HL-60/S4 treated with phorbol 12-myristate 13-acetate at 8.2 ng/mL for 4 days and 3 days (cell line): Measurements from ENCODE around the gene ARIH2.

Experiments
- in situ Hi-C: fragments of 300-500 bp; cut with MboI; formaldehyde crosslinking; loops from 2 replicates; pipeline ENCODE4 v1.15.0; 2022; ENCODE audit warnings: low sequenced_read_pairs

Gene ARIH2

GRCh38 chr3:48928679-48929078 lies 10.0 kb downstream of the ARIH2 start:
- in situ Hi-C loops: no loop called here

DNA sequence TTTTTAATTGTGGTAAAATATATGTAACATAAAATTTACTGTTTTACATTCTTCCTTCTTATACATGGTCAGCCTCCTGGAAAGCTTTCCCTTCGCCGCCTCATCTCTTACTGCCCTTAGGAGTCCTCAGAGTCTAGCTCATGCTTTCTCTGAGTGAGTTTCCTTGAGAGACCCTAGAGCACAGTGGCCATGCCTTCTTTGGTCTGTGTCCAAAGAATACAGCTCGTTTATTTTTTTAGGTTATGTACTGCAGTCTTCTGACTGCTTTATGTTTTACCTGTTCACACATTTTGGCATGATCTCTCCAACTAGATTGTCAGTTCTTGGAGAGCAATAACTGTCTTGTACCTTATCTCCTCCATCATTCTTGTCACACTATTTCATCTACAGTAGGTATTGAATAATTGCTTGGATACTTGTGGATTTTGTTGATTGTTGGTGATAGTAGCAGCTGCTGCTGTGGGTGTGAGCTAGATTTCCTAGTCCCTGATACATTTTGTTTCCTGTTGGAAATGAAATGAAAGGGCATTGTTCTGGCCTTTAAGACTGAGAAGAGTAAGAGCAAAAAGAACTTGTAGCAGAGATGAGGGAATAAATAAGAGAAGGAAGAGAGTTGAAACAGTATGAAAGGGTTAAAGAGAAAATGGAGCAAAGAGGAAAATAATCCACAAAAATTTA lies 10.9 kb downstream of the ARIH2 start:
- in situ Hi-C loops: no loop called here

GRCh38 chr3:48930590-48930989 lies 11.9 kb downstream of the ARIH2 start:
- in situ Hi-C loops: no loop called here

- in situ Hi-C loops: no loop called here
Observed at GRCh38 chr3:48931944-48932580, 13.4 kb downstream of the ARIH2 start.

DNA sequence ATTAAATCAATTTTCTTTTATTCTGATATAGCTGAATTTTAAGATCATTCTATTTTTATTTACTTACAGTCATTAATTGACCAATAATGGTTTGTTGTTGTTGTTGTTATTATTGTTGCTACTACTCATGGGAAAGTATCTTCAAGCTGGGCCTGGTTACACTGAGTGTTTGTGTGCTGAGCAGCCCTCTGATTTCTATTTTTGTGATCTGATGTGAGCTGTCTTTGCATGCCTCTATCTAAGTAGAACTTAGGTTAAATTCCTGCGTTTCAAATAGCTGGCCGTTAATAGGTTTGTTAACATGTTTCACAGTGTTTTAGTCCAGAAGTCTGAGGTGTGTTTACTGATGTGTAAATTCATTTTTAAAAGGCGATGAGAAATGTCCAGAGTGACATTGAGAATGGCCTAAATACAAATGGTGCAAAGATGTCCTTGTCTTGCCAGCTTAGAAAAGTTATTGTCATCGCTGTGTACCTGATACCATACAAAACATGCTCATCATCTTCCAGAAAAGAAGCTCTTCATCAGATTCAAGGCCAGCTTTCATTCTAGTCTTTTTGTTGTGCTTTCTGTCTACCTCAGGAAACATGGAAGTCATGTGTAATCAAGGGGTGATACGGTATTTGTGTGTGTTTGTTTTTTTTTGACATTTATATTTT lies 15.8 kb downstream of the ARIH2 start:
- in situ Hi-C loops: no loop called here

DNA sequence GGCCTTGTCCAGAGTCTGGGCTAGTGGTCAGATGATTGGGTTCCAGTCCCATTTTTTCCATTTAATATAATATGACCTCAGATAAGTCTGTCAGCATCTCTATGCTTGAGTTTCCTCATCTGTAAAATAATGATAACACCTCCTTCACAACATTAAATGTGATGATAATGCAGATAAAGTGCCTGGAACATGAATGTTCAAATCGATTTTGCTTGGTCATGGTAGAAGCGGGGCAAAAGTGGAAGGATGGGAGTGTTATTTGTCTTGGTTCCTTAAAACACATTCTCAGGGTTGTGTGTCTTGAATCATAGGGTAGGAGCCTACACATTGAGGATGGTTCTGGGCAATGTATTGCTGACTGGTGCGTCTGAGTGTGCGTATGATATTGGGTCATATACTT lies 16.9 kb downstream of the ARIH2 start:
- in situ Hi-C loops: no loop called here

- in situ Hi-C loops: no loop called here
Observed at GRCh38 chr3:48938156-48938555, 19.5 kb downstream of the ARIH2 start.

DNA sequence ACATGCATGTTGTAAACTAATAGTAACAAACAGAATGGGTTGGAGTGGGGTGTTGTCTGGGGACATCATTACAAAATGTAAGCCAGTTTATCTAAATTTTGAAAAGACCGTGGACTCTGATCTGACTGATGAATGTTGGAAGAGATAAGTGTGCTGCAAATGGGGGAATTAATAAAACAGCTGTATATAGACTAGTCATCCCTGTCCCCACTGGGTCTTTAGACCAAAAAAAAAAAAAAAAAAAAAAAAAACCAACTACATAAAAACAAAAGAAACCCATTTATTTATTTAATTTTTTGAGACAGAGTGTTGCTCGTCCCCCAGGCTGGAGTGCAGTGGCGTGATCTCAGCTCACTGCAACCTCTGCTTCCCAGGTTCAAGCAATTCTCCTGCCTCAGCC lies 20.0 kb downstream of the ARIH2 start:
- in situ Hi-C loops: no loop called here

DNA sequence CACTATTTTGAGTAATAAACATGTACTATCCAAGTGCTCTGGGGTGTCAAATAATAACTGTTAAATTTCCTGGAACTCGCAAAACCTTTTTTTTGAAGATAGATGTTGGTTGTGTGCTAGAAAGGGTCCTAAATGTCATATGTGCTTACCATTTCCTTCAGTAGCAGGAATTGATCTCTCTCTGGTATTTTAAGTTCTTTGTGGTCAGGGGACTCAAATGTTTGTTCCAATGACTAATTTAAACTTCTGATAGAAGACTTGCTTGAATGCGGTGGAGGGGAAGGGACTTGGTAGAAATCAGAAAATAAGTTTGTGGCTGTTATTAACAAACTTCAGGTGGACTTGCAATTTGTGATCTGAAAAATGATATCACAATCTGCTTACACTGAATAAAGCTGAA lies 26.8 kb downstream of the ARIH2 start:
- in situ Hi-C loops: no loop called here

- in situ Hi-C loops: no loop called here
Observed at GRCh38 chr3:48945891-48946549, 27.4 kb downstream of the ARIH2 start.

- in situ Hi-C loops: no loop called here
Observed at GRCh38 chr3:48949376-48949717, 30.7 kb downstream of the ARIH2 start.

DNA sequence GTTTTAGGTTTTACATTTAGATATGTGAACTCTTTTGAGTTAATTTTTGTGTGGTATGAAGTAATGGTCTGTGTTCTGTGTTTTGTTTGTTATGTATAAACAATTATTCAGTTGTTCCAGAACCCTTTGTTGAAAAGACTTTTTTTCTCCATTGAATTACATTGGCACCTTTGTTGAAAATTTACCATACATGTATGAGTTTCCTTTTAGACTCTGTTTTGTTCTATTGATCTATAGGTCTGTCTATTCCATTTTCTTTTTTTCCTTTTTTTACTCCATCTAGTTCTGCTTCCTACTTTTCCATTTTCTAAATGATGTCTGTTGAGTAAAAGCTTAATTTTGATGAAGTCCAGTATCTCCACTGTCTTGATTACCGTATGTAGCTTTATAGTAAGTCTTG lies 31.4 kb downstream of the ARIH2 start:
- in situ Hi-C loops: loop anchor here (25.0 kb wide), 1 partner anchor 213 kb away; no protein-coding TSS in a partner anchor

- in situ Hi-C loops: loop anchor here (25.0 kb wide), 1 partner anchor 214 kb away; no protein-coding TSS in a partner anchor
Observed at GRCh38 chr3:48951764-48952163, 33.1 kb downstream of the ARIH2 start.

DNA sequence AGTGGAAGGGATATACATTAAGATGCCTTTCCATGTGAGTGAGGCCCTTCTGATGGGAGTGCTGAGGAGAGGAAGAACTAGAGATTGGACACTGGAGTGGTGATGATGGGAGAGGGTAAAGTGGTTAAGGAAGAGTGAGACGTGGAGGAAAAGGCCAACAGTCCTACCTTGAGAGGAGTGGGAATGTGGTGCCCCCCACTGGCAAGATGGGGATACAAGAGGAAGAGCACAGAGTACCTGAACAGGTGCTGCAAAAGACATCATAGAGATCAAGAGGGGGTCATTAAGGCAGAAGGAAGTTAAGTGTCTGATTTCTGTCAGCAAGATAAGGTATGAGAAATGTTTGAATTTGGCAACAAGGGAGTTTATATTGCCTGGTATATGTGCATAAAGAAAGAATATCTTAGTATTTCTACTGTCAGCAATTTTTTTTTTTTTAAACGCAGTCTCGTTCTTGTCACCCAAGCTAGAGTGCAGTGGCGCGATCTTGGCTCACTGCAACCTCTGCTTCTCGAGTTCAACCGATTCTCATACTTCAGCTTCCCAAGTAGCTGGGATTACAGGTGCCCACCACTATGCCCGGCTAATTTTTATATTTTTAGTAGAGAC lies 34.0 kb downstream of the ARIH2 start:
- in situ Hi-C loops: loop anchor here (25.0 kb wide), 1 partner anchor 215 kb away; no protein-coding TSS in a partner anchor

- in situ Hi-C loops: loop anchor here (25.0 kb wide), 1 partner anchor 220 kb away; no protein-coding TSS in a partner anchor
Observed at GRCh38 chr3:48957006-48957705, 38.5 kb downstream of the ARIH2 start.

GRCh38 chr3:48960841-48961413 lies 42.3 kb downstream of the ARIH2 start:
- in situ Hi-C loops: loop anchor here (25.0 kb wide), 1 partner anchor 224 kb away; no protein-coding TSS in a partner anchor

DNA sequence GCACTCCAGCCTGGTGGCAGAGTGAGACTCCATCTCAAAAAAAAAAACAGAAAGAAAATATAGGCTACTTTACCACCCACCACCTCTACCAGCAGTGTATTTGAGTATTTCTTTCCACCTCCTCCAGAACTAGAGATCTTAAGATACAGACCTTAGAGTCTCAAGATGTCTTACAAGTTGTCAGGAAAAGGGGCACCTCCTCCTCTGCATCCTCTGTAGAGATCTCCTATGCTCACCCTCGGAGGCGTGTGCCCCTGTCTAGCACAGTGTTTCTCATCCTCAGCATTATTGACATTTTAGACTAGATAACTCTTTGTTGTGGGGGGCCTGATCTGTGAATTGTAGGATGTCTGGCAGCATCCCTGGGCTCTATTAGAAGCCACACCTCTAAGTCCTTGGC lies 43.7 kb downstream of the ARIH2 start:
- in situ Hi-C loops: loop anchor here (25.0 kb wide), 1 partner anchor 225 kb away; no protein-coding TSS in a partner anchor

DNA sequence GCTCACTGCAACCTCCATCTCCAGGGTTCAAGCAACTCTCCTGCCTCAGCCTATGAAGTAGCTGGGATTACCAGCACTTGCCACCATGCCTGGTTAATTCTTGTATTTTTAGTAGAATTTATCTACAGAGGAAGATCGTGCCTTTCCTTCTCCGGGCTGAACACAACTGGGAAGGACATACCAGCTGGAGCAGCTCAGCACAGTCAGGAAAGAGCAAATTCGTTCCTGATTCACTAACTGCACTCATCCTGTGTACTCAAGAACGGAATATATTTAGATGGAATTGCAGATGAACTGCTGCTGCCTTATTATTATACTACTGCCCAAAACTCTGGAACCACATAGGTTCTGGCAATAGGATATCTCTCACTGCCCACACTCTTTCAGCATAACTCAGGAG lies 44.3 kb downstream of the ARIH2 start:
- in situ Hi-C loops: loop anchor here (25.0 kb wide), 1 partner anchor 226 kb away; no protein-coding TSS in a partner anchor

GRCh38 chr3:48963591-48963990 lies 44.9 kb downstream of the ARIH2 start:
- in situ Hi-C loops: loop anchor here (25.0 kb wide), 1 partner anchor 226 kb away; no protein-coding TSS in a partner anchor

- in situ Hi-C loops: loop anchor here (25.0 kb wide), 1 partner anchor 229 kb away; no protein-coding TSS in a partner anchor
Observed at GRCh38 chr3:48966367-48966766, 47.7 kb downstream of the ARIH2 start.
